ENCODE data around the gene DHX35. TPM values are rescaled to one million over a fixed set of nuclear protein-coding genes. Genes with fewer than 3 reads are reported as not detected.

DHX35 gene
- total and polyA plus RNA-seq, 2 of the 13 experiments (the other 11 are each of a cell fraction or from before 2014, with no cell fraction given): 25.8 to 28.7 TPM

DNA sequence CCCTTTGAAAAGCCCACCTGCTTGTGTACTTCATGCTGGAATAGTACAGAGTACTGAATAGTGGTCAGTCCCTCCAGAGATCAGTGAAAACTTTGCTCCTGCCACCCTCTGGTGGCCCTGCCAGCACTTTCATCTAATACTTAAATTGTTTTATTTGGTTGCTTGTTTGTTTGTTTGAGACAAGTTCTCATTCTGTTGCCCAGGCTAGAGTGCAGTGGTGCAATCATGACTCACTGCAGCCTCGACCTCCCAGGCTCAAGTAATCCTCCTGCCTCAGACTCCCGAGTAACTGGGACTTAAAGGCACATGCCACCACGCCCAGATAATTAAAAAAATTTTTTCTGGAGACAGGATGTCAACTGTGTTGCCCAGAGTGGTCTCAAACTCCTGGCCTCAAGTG lies 26.9 kb upstream of the DHX35 start:
- in situ Hi-C loops (cut with HindIII; ENCODE audit: extremely low pct_ligation_motif_present, low pct_unique_long_range_greater_than_20kb): no loop called here
- intact Hi-C loops (cut with micrococcal nuclease; ENCODE audit: unreplicated experiment): no loop called here
- no TSS peak for BruUV-seq (replicated peaks)
- peak; percentile 67 for ATAC-seq
- WGBS (ENCODE audit: low lambda C conversion rate): 87% methylated on average over 3 of the region's 3 CpGs
- Histone ChIP-seq H3K27ac (ENCODE audit: extremely low read length, insufficient read depth, low read length) (no peak overlapping the region), H4K20me1 (ENCODE audit: insufficient read depth, low read length) (peaks cover 16% of the 10 kb centered on the region; the same call in 1 of the 2 replicates), H3K79me2 (ENCODE audit: insufficient read depth, low read length) (peaks cover 99% of the 10 kb centered on the region), H3K27me3 (ENCODE audit: control insufficient read depth in 1 of 2, insufficient read depth in 2 of 2, low read length in 2 of 2) (no peaks in the 10 kb centered on the region), H3K36me3 (replicated peaks in 1 of 2; ENCODE audit: control insufficient read depth in 1 of 2, insufficient read depth in 2 of 2, low read length in 2 of 2) (peaks cover 31 to 56% of the 10 kb centered on the region in 2 experiments), H3K4me1 (ENCODE audit: insufficient read depth, low read length) (peaks cover 95% of the 10 kb centered on the region), H3K9me3 (ENCODE audit: low read length) (no peaks in the 10 kb centered on the region), H3K4me3 (replicated peaks in 1 of 3; ENCODE audit: insufficient read depth in 1 of 3, low read depth in 2 of 3, low read length in 3 of 3) (no peak overlapping the region), H3K4me2 (ENCODE audit: low read depth, low read length) (no peak overlapping the region), H3K9ac (ENCODE audit: insufficient read depth, low read depth, low read length) (no peak overlapping the region), H2AFZ (ENCODE audit: low read length) (no peak overlapping the region)
- ChIA-PET CTCF (ENCODE audit: low intra/inter-chr PET ratio, low total read pairs) (interaction anchor here (0.6 to 1.4 kb wide), 3 partner anchors 9 to 42 kb away, joined by 3 to 4 read pairs (median 3); partner anchors contain the start of gene FAM83D), POLR2A (no interaction called here)
- peak; percentile 28 for FAIRE-seq
- DNase-seq (ENCODE audit: low spot score): no peak
- TF ChIP-seq ZBTB42 (CRISPR knock-in tag; IDR thresholded peaks at IDR 0.05) (no peak), SCMH1 (CRISPR knock-in tag; IDR thresholded peaks at IDR 0.05; ENCODE audit: borderline replicate concordance) (no peak), POLR2AphosphoS5 (IDR thresholded peaks at IDR 0.05; ENCODE audit: low read depth, low read length) (no peak), PAF1 (CRISPR knock-in tag; IDR thresholded peaks at IDR 0.05) (no peak), ZNF704 (CRISPR knock-in tag; IDR thresholded peaks at IDR 0.05; ENCODE audit: borderline replicate concordance) (no peak), JARID2 (CRISPR knock-in tag; IDR thresholded peaks at IDR 0.05; ENCODE audit: insufficient replicate concordance) (no peak), GPN1 (CRISPR knock-in tag; IDR thresholded peaks at IDR 0.05; ENCODE audit: borderline replicate concordance) (no peak), ATF1 (CRISPR knock-in tag; IDR thresholded peaks at IDR 0.05) (no peak), SIN3A (IDR thresholded peaks at IDR 0.05; ENCODE audit: borderline replicate concordance, low read depth, low read length) (no peak), THAP11 (CRISPR knock-in tag; IDR thresholded peaks at IDR 0.05) (no peak), TEAD3 (CRISPR knock-in tag; optimal IDR thresholded peaks at IDR 0.05; ENCODE audit: borderline replicate concordance) (peak; percentile 40), CSRNP1 (CRISPR knock-in tag; IDR thresholded peaks at IDR 0.05) (no peak), ZMYM2 (CRISPR knock-in tag; IDR thresholded peaks at IDR 0.05) (no peak)
- TF ChIP-seq, protein P1, sequence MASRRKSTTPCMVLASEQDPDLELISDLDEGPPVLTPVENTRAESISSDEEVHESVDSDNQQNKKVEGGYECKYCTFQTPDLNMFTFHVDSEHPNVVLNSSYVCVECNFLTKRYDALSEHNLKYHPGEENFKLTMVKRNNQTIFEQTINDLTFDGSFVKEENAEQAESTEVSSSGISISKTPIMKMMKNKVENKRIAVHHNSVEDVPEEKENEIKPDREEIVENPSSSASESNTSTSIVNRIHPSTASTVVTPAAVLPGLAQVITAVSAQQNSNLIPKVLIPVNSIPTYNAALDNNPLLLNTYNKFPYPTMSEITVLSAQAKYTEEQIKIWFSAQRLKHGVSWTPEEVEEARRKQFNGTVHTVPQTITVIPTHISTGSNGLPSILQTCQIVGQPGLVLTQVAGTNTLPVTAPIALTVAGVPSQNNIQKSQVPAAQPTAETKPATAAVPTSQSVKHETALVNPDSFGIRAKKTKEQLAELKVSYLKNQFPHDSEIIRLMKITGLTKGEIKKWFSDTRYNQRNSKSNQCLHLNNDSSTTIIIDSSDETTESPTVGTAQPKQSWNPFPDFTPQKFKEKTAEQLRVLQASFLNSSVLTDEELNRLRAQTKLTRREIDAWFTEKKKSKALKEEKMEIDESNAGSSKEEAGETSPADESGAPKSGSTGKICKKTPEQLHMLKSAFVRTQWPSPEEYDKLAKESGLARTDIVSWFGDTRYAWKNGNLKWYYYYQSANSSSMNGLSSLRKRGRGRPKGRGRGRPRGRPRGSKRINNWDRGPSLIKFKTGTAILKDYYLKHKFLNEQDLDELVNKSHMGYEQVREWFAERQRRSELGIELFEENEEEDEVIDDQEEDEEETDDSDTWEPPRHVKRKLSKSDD (CRISPR knock-in tag; IDR thresholded peaks at IDR 0.05; ENCODE audit: low read depth): no peak
- TF ChIP-seq, protein P2, sequence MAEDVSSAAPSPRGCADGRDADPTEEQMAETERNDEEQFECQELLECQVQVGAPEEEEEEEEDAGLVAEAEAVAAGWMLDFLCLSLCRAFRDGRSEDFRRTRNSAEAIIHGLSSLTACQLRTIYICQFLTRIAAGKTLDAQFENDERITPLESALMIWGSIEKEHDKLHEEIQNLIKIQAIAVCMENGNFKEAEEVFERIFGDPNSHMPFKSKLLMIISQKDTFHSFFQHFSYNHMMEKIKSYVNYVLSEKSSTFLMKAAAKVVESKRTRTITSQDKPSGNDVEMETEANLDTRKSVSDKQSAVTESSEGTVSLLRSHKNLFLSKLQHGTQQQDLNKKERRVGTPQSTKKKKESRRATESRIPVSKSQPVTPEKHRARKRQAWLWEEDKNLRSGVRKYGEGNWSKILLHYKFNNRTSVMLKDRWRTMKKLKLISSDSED (CRISPR knock-in tag; IDR thresholded peaks at IDR 0.05): no peak
- TF ChIP-seq, protein P3, sequence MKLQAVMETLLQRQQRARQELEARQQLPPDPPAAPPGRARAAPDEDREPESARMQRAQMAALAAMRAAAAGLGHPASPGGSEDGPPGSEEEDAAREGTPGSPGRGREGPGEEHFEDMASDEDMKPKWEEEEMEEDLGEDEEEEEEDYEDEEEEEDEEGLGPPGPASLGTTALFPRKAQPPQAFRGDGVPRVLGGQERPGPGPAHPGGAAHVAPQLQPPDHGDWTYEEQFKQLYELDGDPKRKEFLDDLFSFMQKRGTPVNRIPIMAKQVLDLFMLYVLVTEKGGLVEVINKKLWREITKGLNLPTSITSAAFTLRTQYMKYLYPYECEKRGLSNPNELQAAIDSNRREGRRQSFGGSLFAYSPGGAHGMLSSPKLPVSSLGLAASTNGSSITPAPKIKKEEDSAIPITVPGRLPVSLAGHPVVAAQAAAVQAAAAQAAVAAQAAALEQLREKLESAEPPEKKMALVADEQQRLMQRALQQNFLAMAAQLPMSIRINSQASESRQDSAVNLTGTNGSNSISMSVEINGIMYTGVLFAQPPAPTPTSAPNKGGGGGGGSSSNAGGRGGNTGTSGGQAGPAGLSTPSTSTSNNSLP (IDR thresholded peaks at IDR 0.05; ENCODE audit: low read depth, low read length): peak; percentile 77

Measured in HepG2 (cell line).